OCI-LY1 (cell line): ENCODE data around the gene NKPD1.
A peak's percentile ranks its signal among the peaks of the same experiment; 100 is the strongest.

Source experiments
- CTCF ChIP-seq: fragments of 200-600 bp; sonication (generic), shearing (Covaris generic); IDR thresholded peaks from 2 replicates; pipeline ENCODE4 v1.5.1; 2017; ENCODE audit warnings: mild to moderate bottlenecking, antibody characterized with exemption, low read length, moderate library complexity, mixed read lengths
- EZH2 ChIP-seq: fragments of 200-600 bp; sonication (generic), shearing (Covaris generic); IDR thresholded peaks from 2 replicates; pipeline ENCODE4 v1.8.0; 2017; ENCODE audit warnings: borderline replicate concordance, mixed run types, mild to moderate bottlenecking, antibody characterized with exemption, low read length, moderate library complexity, mixed read lengths

- peak; percentile 18; the same call in 1 of the 2 replicates for TF ChIP-seq CTCF
- no peak for TF ChIP-seq EZH2
These were observed 1.2 kb upstream of the NKPD1 start for GRCh38 chr19:45161738-45162607.
